ENCODE data around the gene ROR1.

The ROR1 gene

DNA sequence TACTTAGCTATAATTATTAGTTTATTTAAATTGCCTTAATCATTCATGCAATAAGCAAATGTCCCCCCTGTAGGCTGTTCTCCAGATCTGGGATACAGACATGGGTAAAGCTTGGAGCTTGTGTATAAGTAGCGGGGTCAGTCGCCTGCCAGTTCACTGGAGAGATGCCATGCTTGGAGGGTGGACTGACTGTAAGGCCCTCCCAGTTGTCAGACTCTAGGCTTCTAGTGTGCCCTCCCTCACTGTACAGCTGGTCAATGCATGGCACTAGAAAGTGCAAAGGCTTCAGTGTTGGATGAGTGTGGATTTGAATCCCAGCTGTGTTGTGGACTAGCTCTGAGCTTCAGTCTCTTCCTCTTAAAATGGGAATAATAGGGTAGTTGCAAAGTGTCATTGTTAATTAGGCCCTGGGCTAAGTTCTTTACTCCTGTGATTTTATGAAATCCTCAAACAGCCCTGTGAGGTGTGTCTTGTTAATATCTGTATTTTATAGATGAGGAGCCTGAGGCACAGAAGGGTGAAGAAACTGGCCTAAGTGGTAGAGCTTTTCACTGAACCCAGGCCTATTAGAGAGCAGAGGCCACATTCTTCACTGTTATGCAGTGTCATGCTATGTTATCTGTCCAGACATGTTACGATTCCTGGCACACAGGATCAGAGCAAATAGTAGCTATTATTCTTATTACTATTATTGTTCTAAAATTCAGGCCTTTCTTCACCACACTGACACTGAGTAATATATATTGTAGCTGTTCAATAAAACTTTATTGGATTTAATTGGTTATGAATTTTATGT lies 85.9 kb downstream of the ROR1 start:
- no peak for DNase-seq (ENCODE audit: low spot score)

- no peak for DNase-seq (ENCODE audit: low spot score)
Observed at GRCh38 chr1:63861052-63861691, 87.4 kb downstream of the ROR1 start.

- DNase-seq (ENCODE audit: low spot score): no peak
Observed at GRCh38 chr1:63863145-63863544, 89.3 kb downstream of the ROR1 start.

GRCh38 chr1:63864224-63864641 lies 90.4 kb downstream of the ROR1 start:
- DNase-seq (ENCODE audit: low spot score): no peak

DNA sequence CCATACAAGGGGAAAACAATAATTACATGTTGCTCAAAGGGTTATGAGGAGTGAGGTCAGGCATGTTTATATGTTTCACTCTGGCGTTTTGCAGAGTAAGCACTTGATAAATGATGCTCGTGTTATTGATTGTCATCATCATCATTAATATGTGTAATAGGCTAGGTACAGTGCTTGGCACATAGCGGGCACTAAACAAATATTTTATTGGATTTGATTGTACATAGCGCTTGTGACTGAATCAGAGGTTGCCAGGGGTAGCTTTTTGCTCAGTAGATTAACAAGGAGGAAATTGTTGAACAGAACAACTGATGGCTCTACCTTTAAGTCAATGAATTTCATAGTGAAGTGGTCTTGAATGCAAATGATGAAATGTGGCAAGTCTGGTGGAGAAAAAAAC lies 91.7 kb downstream of the ROR1 start:
- DNase-seq (ENCODE audit: low spot score): no peak

DNA sequence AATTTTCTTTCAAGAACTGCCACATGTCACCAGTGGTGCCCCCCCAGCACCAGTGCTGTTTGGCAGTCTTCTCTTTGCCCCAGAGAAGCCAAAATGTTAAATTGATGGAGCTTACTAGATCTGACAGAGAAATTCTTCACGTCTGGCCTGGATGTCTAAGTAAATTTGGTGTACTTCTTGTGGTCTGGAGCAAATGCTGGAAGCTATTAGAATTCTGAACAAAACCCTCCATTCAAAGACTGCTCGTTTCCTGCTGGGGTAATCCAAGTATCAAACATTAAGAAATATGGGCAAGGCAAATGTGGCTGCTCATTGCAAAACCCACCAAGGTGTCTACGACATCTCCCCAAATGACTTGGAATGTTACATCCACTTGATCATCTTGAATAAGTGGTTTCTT lies 92.3 kb downstream of the ROR1 start:
- no peak for DNase-seq (ENCODE audit: low spot score)

DNA sequence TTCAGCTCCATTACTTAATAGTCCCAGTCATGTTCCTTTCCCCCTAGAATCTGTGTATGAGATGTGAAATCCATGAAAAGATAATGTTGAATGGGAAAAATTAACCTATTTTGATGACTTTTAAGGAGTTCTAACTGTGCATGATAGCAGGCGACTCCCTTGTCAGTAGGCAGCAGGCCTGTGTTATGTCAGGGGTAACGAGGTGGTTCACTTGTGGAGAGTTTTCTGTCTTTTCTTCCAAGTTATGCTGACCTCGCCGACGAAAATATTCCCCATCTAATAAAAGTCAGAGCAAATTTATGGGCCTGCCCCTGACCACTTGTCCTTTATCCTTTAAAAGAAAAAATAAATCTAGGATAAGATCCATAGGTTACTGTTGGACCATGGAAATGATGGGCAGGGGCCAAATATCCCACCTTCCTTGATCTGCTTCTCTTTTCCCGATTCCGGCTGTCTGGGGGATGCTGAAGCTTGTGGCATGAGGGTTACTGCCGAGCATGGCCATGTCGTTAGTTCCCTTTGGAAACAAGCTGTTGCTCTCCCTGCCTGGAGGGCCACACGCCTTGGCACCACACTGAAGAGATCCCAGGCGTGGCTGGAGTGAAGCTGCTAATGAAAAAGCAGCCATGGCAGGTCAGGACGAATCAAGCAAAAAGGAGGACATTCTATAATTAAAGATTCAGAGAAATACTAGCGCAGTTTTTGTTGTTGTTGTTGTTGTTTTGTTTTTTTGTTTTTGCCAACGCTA lies 93.8 kb downstream of the ROR1 start:
- no peak for DNase-seq (ENCODE audit: low spot score)

DNA sequence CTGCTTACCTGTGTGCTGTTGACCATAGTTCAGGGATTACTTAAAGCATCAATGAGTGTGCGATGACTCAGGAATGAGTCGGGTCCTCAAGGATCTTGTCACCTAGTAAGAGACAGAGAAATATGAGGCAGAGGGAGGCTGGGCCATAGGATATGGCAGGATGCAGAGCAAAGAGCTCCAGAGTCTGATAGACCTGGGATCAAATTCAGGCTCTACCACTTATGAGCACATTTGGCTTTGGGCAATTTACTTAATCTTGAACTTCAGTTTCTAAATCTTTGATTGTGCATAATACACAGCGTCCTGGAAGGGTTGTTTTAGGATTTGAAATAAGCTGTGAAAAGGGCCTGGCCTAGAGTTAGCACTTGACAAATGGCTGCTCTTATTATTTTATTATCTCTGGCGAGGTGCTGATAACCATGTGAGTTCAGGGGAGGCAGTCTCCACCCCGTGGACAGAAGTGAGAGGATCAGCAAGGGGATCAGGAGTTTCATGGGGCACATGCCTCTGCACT lies 94.5 kb downstream of the ROR1 start:
- DNase-seq (ENCODE audit: low spot score): peak; percentile 6

DNA sequence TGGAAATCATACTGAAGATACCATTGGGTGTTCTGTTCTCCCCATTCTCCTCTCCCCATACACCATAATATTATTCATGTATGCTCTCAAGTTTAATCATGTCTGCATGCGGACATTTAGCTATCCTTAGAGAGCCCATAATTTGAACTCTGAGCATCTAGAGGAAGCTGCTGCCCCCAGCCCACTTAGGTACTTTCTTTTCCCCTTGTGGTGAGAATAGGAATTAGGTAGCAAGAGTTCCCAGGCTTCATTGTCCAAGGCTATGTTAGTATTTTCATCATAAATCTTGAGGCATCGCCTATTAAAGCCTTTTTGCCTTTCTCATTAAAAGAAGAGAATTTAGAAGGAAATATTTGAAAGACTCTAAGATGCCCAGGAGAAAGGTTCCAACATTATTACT lies 96.3 kb downstream of the ROR1 start:
- no peak for DNase-seq (ENCODE audit: low spot score)

DNA sequence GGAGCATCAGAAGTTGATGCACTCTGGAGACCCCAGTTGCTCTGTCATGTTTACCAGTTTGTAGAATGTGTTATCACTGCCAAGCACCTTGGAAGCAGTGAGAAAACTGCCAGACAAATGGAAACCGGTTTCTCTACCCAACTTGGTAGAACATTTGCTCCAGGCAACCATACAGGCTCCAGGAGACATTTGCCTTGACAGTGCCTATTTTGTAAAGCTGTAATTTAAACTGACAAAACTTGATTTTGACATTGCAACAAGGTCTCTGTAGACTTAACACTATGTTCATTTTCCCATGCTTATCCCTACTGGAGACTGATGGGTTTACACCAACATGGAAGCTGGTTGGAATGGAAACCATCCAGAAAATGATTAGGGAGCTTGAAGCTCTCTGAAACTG lies 97.6 kb downstream of the ROR1 start:
- no peak for DNase-seq (ENCODE audit: low spot score)

DNA sequence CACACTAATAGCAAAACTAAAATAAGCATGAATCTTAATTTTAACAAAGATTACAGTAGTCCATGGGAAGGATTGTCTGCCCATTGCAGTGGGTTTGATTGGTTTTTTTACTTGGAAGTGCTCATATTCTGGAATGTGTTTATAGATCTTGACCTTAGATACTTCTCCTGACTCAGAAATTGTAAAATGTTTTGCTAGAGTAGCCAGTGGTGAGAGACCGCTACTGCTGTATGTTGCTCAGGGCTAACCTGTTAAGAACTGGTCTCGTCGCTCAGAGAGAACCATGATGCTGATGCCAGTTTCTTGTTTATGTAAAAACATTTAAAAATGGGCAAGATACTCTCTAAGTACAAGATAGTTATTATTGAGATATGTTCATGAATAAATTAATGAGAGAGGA lies 99.9 kb downstream of the ROR1 start:
- DNase-seq (ENCODE audit: low spot score): no peak

- no peak for DNase-seq (ENCODE audit: low spot score)
Observed at GRCh38 chr1:63874278-63874880, 100.6 kb downstream of the ROR1 start.

- no peak for DNase-seq (ENCODE audit: low spot score)
Observed at GRCh38 chr1:63875636-63876035, 101.8 kb downstream of the ROR1 start.

- no peak for DNase-seq (ENCODE audit: low spot score)
Observed at GRCh38 chr1:63877021-63877767, 103.4 kb downstream of the ROR1 start.

DNA sequence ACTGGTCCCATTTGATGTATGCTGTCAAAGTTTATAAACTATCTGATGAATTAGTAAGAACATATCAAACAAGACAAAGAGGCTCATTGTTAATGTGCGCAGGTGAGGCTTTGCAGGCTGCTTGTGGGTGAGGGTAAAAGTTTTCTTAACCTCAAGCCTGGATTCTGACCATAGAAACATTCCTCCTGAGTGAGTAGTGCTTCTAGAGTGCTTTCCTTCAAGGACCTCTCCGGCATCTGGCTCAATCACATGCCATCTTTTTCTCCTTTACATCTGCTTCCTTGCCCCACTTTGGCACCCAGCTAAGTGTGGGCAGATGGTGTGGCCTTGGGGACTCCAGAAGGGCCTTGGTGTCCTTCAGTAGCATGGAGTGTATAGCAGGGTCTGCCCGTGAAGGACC lies 104.0 kb downstream of the ROR1 start:
- DNase-seq (ENCODE audit: low spot score): peak; percentile 65

- DNase-seq (ENCODE audit: low spot score): no peak
Observed at GRCh38 chr1:63878932-63879331, 105.1 kb downstream of the ROR1 start.

GRCh38 chr1:63880958-63881576 lies 107.2 kb downstream of the ROR1 start:
- DNase-seq (ENCODE audit: low spot score): no peak

GRCh38 chr1:63882048-63882704 lies 108.4 kb downstream of the ROR1 start:
- no peak for DNase-seq (ENCODE audit: low spot score)

- no peak for DNase-seq (ENCODE audit: low spot score)
Observed at GRCh38 chr1:63883494-63884235, 109.8 kb downstream of the ROR1 start.

DNA sequence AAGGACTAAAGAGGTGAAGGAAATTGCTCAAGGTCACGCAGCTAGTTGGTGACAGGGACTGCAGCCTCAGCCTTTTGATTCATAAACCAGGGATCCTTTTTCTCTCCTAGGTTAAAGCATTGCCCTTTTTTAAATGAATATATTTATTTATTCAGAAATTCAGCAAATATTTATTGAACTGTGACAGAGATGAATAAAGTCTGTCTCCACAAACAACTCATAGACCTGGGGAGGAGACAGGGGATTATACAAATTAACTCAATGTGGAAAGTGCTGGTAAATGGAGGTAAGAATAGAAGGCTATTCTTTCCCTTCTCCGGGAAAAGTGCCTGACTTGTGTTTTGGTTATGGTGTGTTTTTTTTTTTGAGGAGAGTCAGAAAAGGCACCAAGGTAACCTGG lies 110.7 kb downstream of the ROR1 start:
- no peak for DNase-seq (ENCODE audit: low spot score)
